GM12801 (cell line): ENCODE measurements around the gene LDLRAD4.

Experiments used
- CTCF ChIP-seq: IDR thresholded peaks from one replicate; pipeline ENCODE4 v1.5.1; 2011; ENCODE audit warnings: control low read depth; ENCODE audit not compliant: insufficient read length; ENCODE audit errors: extremely low read depth

Gene LDLRAD4

GRCh38 chr18:13551841-13552733, 333.5 kb downstream of the LDLRAD4 start:
- TF ChIP-seq CTCF, result no peak

GRCh38 chr18:13553449-13553848, 334.9 kb downstream of the LDLRAD4 start:
- TF ChIP-seq CTCF, result no peak

GRCh38 chr18:13555192-13555591, 336.6 kb downstream of the LDLRAD4 start:
- no peak for TF ChIP-seq CTCF

- TF ChIP-seq CTCF, result no peak
These were observed 337.3 kb downstream of the LDLRAD4 start for GRCh38 chr18:13555865-13556264.

GRCh38 chr18:13556502-13556901, 337.9 kb downstream of the LDLRAD4 start:
- no peak for TF ChIP-seq CTCF

- peak; percentile 42 for TF ChIP-seq CTCF
These were observed 339.6 kb downstream of the LDLRAD4 start for GRCh38 chr18:13558124-13558523.

GRCh38 chr18:13558790-13559189, 340.2 kb downstream of the LDLRAD4 start:
- no peak for TF ChIP-seq CTCF
